RCC 7860 (cell line): ENCODE measurements around the gene MCL1.
"Not testable (repeated sequence)": the region's sequence is repeated elsewhere in the genome, so short reads cannot be mapped to it uniquely, and the experiment has no call there.

Source experiments
- DNase-seq: peaks from one replicate; pipeline ENCODE4 v3.0.0-alpha.2; 2015; ENCODE audit warnings: low spot score
- FAIRE-seq: peaks from 2 replicates; lab custom pipeline; 2012; peaks lifted over from hg19 to GRCh38; lab: Jason Lieb, UNC

MCL1 gene

GRCh38 chr1:150573648-150574071 is 5.8 kb downstream of the MCL1 start:
- not testable (repeated sequence) for DNase-seq, FAIRE-seq

DNA sequence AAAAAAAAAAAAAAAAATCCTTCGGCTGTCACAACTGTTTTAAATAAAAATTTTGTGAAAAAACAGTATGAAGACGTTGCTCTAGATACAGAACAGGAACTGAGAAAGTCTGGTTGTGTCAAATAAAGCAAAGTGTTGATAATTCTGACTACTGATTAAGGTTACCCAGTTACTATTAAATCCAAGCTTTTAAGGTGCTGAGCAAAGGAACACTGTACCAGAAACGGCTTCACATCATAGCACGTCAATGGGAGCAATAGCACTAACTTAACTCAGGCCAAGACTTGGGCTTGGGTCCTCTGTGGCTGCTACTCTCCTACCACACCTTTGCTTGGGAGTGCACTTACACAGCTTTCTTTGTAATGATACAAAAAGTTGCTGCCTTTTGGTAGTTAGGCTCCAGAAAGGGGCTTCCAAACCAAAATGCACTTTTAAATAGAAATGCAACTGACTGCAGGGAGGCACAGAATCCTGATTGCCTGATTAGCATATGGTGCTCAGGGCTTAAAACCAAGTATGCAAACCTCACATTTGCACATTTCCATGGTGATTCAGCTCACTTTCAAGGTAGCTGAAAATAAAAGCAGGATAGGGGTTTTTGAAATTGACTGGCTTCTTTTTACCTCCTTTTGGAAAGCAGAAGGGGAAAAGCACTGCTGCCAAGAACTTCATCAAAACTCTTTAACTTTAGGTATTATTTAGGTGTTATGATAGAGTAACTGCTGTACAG is 6.3 kb downstream of the MCL1 start:
- no peak for DNase-seq
- no peak for FAIRE-seq

GRCh38 chr1:150568594-150568966 is 10.8 kb downstream of the MCL1 start:
- DNase-seq (no peak), FAIRE-seq (no peak)

DNA sequence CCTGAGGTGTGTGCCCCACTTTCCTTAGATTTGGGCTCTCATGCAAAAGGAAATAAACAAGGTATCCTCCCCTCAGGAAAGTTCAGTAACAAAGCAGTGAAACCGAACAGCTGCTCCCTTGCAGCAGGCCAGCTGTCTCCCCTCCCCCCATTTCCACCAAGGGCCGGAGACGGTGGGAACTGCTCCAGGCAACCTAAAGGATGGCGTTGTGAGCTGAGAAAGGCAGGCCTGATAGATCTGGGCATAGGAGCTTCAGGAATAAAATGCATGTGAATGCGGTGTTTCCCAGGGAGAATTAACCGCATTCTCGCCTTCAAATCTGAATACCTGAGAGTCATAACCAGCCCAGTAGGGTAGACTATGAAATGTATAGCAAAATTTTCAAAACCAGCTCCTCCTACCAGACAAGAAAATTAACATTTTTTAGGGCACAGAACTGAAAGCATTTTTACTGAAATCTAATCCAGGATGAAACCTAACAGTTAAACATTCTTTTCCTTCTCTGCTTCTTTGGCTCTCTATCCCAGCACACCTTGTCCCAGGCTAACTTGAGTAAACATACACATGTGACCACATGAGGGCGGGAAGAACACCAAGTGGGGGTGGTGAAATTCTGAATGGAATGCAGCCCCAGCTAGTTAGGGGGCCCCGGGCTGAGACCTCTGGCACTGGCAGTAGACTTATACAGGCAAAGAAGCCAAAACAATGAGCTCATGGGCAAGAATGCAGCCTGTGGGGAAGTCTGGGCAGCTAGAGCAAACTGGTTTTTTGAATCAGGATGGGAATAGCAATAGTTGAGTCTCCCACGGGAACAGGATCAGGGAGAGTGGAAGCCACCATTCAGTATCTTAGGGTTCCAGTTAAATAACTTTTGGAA is 11.5 kb downstream of the MCL1 start:
- peak; percentile 82 for DNase-seq
- peak; percentile 36 for FAIRE-seq

DNA sequence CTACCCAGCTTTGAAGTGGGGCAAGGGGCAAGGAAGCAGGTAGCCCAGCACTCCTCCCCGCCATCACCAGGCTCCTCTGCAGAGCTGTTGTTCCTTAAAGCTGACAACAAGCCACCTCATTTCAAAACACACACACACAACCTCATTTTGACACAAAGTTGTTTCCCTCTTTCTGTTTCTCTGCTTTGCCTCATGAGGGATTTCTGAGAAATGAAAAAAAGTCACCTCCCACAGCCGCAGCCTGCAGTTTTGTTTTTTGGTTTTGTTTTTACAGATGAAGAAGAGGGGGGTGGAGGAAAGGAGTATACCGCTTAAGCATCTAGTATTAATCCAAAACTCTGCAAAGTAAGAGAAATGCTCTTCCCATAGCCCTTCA is 12.1 kb downstream of the MCL1 start:
- DNase-seq (no peak), FAIRE-seq (no peak)

- FAIRE-seq (no peak), DNase-seq (no peak)
These were observed 12.6 kb downstream of the MCL1 start for GRCh38 chr1:150566589-150567340.

GRCh38 chr1:150565240-150565991 is 14.0 kb downstream of the MCL1 start:
- not testable (repeated sequence) for FAIRE-seq, DNase-seq

DNA sequence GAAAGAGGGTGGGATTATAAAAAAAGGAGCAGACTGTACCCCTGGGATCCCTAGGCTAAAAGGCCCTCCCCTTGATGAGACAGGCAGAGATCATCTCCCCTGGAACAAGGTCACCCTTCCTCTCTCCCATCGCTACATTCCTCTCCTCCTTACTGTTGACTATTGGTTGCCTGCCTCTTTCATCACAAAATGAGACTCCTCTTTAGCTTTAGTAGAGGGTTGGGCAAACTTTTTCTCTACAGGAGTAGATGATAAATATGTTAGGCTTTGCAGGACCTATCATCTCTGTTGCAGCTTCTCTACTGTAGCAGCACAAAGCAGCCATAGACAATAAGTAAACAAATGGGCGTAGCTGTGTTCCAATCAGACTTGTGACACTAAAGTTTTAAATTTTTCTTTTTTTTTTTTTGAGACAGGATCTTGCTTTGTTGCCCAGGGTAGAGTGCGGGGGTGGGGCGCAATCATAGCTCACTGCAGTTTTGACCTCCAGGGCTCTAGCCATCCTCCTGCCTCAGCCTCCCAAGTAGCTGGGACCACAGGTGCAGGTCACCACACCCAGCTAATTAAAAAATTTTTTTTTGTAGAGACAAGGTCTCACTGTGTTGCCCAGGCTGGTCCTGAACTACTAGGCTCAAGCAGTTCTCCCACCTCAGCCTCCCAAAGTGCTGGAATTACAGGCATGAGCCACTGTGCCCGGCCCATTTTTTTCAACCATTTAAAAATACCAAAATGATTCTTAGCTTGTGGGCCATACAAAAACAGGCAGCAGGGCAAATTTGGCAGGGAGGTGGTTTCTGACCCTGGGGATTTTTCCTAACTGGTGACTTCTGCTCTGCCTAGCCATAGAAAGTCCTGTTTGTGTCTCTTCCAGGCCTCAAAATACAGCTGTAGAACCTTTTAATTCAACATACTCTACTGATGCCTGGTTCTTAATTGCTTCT is 15.1 kb downstream of the MCL1 start:
- no peak for FAIRE-seq
- no peak for DNase-seq

GRCh38 chr1:150563340-150564038 is 15.9 kb downstream of the MCL1 start:
- no peak for FAIRE-seq
- no peak for DNase-seq

- FAIRE-seq (no peak), DNase-seq (no peak)
These were observed 16.7 kb downstream of the MCL1 start for GRCh38 chr1:150562446-150563339.

GRCh38 chr1:150561974-150562445 is 17.4 kb downstream of the MCL1 start:
- peak; percentile 64 for DNase-seq
- FAIRE-seq, result peak; percentile 35

GRCh38 chr1:150561254-150561973 is 18.0 kb downstream of the MCL1 start:
- FAIRE-seq, result peak; percentile 89
- DNase-seq, result peak; percentile 98

DNA sequence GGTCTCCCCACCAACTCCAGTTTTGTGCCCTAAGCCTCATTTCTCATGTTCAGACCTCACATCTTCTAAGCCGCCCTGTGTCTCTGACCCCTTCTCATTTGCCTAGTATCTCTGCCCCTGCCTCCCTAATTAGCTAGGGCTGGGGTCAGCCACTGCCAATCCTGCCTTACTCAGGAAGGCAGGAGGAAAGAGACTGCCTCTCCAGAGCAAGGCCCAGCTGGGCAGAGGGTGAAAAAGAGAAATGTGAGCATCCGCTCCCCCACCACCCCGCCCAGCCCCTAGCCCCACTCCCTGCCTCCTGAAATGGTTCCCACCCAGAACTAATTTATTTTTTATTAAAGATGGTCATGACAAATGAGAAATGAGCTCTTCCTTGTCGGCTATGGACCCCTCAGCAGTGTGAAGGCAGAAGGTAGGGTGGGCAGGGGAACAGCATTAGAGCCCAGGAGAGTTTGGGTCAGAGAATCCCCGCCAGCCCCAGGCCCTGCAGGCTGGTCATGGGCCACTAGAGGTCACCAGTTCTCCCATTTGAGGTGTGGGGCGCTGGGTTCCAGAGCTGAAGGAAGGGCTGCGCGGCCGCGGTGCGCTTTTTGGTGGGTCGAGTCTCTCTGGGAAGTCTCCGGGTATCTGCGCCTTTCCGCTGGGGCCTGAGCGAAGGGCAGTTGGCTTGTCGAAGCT is 18.7 kb downstream of the MCL1 start:
- DNase-seq (no peak), FAIRE-seq (no peak)

DNA sequence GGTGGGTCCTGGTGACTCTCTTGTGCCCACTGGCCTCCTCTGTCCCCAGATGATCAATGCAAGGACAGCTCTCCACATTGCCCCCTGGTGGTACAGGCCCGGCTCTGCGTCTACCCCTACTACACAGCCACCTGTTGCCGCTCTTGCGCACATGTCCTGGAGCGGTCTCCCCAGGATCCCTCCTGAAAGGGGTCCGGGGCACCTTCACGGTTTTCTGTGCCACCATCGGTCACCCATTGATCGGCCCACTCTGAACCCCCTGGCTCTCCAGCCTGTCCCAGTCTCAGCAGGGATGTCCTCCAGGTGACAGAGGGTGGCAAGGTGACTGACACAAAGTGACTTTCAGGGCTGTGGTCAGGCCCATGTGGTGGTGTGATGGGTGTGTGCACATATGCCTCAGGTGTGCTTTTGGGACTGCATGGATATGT is 19.4 kb downstream of the MCL1 start:
- no peak for DNase-seq
- FAIRE-seq, result no peak

- DNase-seq (no peak), FAIRE-seq (no peak)
These were observed 19.8 kb downstream of the MCL1 start for GRCh38 chr1:150559656-150560010.

DNA sequence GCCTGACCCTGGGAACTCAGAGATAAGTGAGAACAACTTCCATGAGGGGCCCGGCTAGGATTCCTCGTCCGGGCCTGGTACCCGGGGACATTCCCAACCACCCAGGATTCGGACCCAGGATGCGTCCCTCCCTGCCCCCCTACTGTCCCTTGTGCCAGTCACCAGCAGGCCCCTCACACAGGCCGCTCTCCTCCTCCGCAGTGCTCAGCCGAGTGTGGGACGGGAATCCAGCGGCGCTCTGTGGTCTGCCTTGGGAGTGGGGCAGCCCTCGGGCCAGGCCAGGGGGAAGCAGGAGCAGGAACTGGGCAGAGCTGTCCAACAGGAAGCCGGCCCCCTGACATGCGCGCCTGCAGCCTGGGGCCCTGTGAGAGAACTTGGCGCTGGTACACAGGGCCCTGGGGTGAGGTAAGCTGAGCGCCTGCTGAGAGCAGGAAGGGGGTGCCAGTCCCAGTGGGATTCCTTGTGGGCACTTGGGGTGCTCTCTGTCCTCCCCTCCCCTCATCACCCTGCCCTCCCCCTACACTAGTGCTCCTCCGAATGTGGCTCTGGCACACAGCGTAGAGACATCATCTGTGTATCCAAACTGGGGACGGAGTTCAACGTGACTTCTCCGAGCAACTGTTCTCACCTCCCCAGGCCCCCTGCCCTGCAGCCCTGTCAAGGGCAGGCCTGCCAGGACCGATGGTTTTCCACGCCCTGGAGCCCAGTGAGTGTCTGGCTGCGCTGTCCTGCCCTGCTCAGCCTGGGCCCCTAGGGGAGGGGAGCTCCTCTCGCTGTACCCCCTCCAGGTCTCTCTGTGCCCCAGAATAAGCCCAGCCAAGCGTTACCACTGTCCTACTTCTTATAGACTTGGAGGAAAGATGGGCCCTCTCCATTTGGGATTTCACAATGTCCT is 20.4 kb downstream of the MCL1 start:
- no peak for FAIRE-seq
- DNase-seq, result no peak
